ENCODE data around the gene GGTLC1. TPM values are rescaled to one million over a fixed set of nuclear protein-coding genes. Genes with fewer than 3 reads are reported as not detected.
"Not testable (repeated sequence)": the region's sequence is repeated elsewhere in the genome, so short reads cannot be mapped to it uniquely, and the experiment has no call there.

GGTLC1 gene
- total RNA-seq, 1 experiment from 2014 or later, result not detected

- H3K27me3 ChIP-seq (ENCODE audit: insufficient read depth, low read length); DNase-seq; H2AFZ ChIP-seq (ENCODE audit: low read length); H3K79me2 ChIP-seq (ENCODE audit: insufficient read depth, low read length); H3K4me1 ChIP-seq (ENCODE audit: insufficient read depth, low read length); H2BK120ac ChIP-seq (ENCODE audit: low read depth, low read length, poor library complexity, severe bottlenecking); H3K14ac ChIP-seq (ENCODE audit: insufficient read depth, low read length); H3T11ph ChIP-seq (ENCODE audit: low read length); H3K23me2 ChIP-seq (ENCODE audit: insufficient read length, low read depth, low read length, poor library complexity, severe bottlenecking); H2AK5ac ChIP-seq (ENCODE audit: insufficient read length, low read length); H3K23ac ChIP-seq (ENCODE audit: insufficient read length, low read depth, low read length); H3K27me3 Mint-ChIP-seq (ENCODE audit: low read depth); H2BK20ac ChIP-seq (ENCODE audit: low read depth, low read length, poor library complexity, severe bottlenecking); H3K36me3 Mint-ChIP-seq (ENCODE audit: insufficient read depth in 1 of 3, low read depth in 3 of 3); H3K4me2 ChIP-seq (ENCODE audit: insufficient read depth, insufficient read length, low read length); H4K5ac ChIP-seq (ENCODE audit: insufficient read length, low read depth, low read length); H2BK15ac ChIP-seq (ENCODE audit: low read depth, low read length); H3K9me3 Mint-ChIP-seq; H3K4ac ChIP-seq (ENCODE audit: low read depth, low read length); H4K20me1 ChIP-seq (ENCODE audit: control insufficient read depth, insufficient read depth, insufficient read length); H3K27ac ChIP-seq (ENCODE audit: insufficient read length, low read depth, low read length); H3K18ac ChIP-seq (ENCODE audit: insufficient read length, low read depth, low read length); H3K56ac ChIP-seq (ENCODE audit: insufficient read length, low read depth, low read length); H2BK12ac ChIP-seq (ENCODE audit: insufficient read length, low read depth, low read length); H3K79me1 ChIP-seq (ENCODE audit: insufficient read depth, low read depth, low read length, poor library complexity, severe bottlenecking); H3K4me3 Mint-ChIP-seq; H4K91ac ChIP-seq (ENCODE audit: insufficient read length, low read depth, low read length); H2BK5ac ChIP-seq (ENCODE audit: insufficient read length, low read length); H3K9ac ChIP-seq (ENCODE audit: extremely low read depth, insufficient read length, low read length); H3K9me3 ChIP-seq (ENCODE audit: control insufficient read depth, low read depth, low read length): not testable (repeated sequence)
- peak overlapping the region in 1 of 3 experiments; percentile 53; a peak in 2 of 7 replicates for H3K27ac Mint-ChIP-seq
- WGBS (ENCODE audit: extremely low coverage, insufficient read length, low lambda C conversion rate), result 100% methylated on average over 2 of the region's 17 CpGs
- peaks cover 11 to 12% of the 10 kb centered on the region in 2 experiments for H3K4me1 Mint-ChIP-seq
- H4K8ac ChIP-seq (replicated peaks; ENCODE audit: insufficient read length, low read depth, low read length), result peak overlapping the region; percentile 95
Observed at GRCh38 chr20:23979899-23980811, 8.4 kb downstream of the GGTLC1 start.

GRCh38 chr20:23979380-23979779 is 9.2 kb downstream of the GGTLC1 start:
- H4K20me1 ChIP-seq (ENCODE audit: control insufficient read depth, insufficient read depth, insufficient read length); H2BK20ac ChIP-seq (ENCODE audit: low read depth, low read length, poor library complexity, severe bottlenecking); H3K4me1 ChIP-seq (ENCODE audit: insufficient read depth, low read length); H3K18ac ChIP-seq (ENCODE audit: insufficient read length, low read depth, low read length); H4K91ac ChIP-seq (ENCODE audit: insufficient read length, low read depth, low read length); H3K79me2 ChIP-seq (ENCODE audit: insufficient read depth, low read length); H2BK5ac ChIP-seq (ENCODE audit: insufficient read length, low read length); H3K36me3 Mint-ChIP-seq (ENCODE audit: insufficient read depth in 1 of 3, low read depth in 3 of 3); H3T11ph ChIP-seq (ENCODE audit: low read length); H3K79me1 ChIP-seq (ENCODE audit: insufficient read depth, low read depth, low read length, poor library complexity, severe bottlenecking); H3K14ac ChIP-seq (ENCODE audit: insufficient read depth, low read length); H3K9ac ChIP-seq (ENCODE audit: extremely low read depth, insufficient read length, low read length); H3K27me3 ChIP-seq (ENCODE audit: insufficient read depth, low read length); H3K9me3 ChIP-seq (ENCODE audit: control insufficient read depth, low read depth, low read length); H3K56ac ChIP-seq (ENCODE audit: insufficient read length, low read depth, low read length); H2BK120ac ChIP-seq (ENCODE audit: low read depth, low read length, poor library complexity, severe bottlenecking); H3K23ac ChIP-seq (ENCODE audit: insufficient read length, low read depth, low read length); DNase-seq; H2BK12ac ChIP-seq (ENCODE audit: insufficient read length, low read depth, low read length); H3K4ac ChIP-seq (ENCODE audit: low read depth, low read length); H2BK15ac ChIP-seq (ENCODE audit: low read depth, low read length); H3K23me2 ChIP-seq (ENCODE audit: insufficient read length, low read depth, low read length, poor library complexity, severe bottlenecking); H3K4me3 Mint-ChIP-seq; H3K27ac Mint-ChIP-seq; H3K27me3 Mint-ChIP-seq (ENCODE audit: low read depth); H4K8ac ChIP-seq (replicated peaks; ENCODE audit: insufficient read length, low read depth, low read length); H2AFZ ChIP-seq (ENCODE audit: low read length); H3K27ac ChIP-seq (ENCODE audit: insufficient read length, low read depth, low read length); H3K4me2 ChIP-seq (ENCODE audit: insufficient read depth, insufficient read length, low read length); H2AK5ac ChIP-seq (ENCODE audit: insufficient read length, low read length); H3K9me3 Mint-ChIP-seq; H4K5ac ChIP-seq (ENCODE audit: insufficient read length, low read depth, low read length): not testable (repeated sequence)
- no CpG with 5 or more reads among the region's 6 CpGs for WGBS (ENCODE audit: extremely low coverage, insufficient read length, low lambda C conversion rate)
- H3K4me1 Mint-ChIP-seq, result peaks cover 11 to 12% of the 10 kb centered on the region in 2 experiments
